GM12873 (cell line): ENCODE results near the gene FMNL2.

ENCODE experiments used
- TF ChIP-seq, protein P1 (sequence below): IDR thresholded peaks from 2 replicates; pipeline ENCODE4 v1.5.1; 2012; ENCODE audit warnings: low read depth, mild to moderate bottlenecking, moderate library complexity, low read length, control low read depth; ENCODE audit not compliant: insufficient read depth; ENCODE audit errors: missing control alignments

FMNL2 gene

GRCh38 chr2:152594792-152595191, 259.8 kb downstream of the FMNL2 start:
- TF ChIP-seq, protein P1, sequence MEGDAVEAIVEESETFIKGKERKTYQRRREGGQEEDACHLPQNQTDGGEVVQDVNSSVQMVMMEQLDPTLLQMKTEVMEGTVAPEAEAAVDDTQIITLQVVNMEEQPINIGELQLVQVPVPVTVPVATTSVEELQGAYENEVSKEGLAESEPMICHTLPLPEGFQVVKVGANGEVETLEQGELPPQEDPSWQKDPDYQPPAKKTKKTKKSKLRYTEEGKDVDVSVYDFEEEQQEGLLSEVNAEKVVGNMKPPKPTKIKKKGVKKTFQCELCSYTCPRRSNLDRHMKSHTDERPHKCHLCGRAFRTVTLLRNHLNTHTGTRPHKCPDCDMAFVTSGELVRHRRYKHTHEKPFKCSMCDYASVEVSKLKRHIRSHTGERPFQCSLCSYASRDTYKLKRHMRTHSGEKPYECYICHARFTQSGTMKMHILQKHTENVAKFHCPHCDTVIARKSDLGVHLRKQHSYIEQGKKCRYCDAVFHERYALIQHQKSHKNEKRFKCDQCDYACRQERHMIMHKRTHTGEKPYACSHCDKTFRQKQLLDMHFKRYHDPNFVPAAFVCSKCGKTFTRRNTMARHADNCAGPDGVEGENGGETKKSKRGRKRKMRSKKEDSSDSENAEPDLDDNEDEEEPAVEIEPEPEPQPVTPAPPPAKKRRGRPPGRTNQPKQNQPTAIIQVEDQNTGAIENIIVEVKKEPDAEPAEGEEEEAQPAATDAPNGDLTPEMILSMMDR = no peak

GRCh38 chr2:152598975-152599759, 264.2 kb downstream of the FMNL2 start:
- TF ChIP-seq, protein P1 = no peak

GRCh38 chr2:152600051-152600657, 265.2 kb downstream of the FMNL2 start:
- TF ChIP-seq, protein P1 = no peak

DNA sequence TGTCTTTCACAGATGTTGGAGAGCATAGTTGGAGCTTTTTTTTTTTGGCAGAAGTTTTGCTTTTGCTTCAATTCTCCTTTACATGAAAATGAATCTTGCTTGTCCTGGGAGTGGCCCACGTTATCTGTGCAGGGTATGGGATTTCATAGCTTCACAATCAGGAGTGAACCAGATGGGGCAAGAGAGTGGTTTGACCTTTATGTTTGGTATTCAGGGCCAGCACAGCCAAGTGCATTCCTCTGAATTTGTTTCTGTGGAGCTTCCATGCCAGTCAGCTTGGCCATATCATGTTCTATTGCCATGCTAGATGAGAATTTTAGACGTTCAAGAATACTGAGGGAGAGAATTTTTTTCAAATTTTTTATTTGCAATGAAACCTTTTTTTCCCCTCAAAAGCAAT, 265.7 kb downstream of the FMNL2 start:
- TF ChIP-seq, protein P1 = no peak

- TF ChIP-seq, protein P1 = no peak
Observed at GRCh38 chr2:152602750-152603149, 267.8 kb downstream of the FMNL2 start.

- TF ChIP-seq, protein P1 = no peak
Observed at GRCh38 chr2:152603166-152603565, 268.2 kb downstream of the FMNL2 start.

- TF ChIP-seq, protein P1 = no peak
Observed at GRCh38 chr2:152606081-152606480, 271.1 kb downstream of the FMNL2 start.
